Measurements from ENCODE around the gene REXO1. TPM values are rescaled to one million over a fixed set of nuclear protein-coding genes. Genes with fewer than 3 reads are reported as not detected.

Gene REXO1
- total and polyA plus RNA-seq, 2 of the 8 experiments (the other 6 are each of a cell fraction or from before 2014, with no cell fraction given) = 42.4 to 44.3 TPM

- FAIRE-seq = no peak
- POLR2A ChIA-PET (ENCODE audit: partially characterized antibody) = no interaction called here
- no peak overlapping the region for H2BK120ac ChIP-seq (replicated peaks; ENCODE audit: low read depth, low read length)
These were observed 30.6 kb downstream of the REXO1 start for GRCh38 chr19:1817553-1818179.

More at GRCh38 chr19:1817553-1818179, 30.6 kb downstream of the REXO1 start:
- Histone ChIP-seq H3K23me2 (ENCODE audit: low read depth, low read length) (peaks cover 2% of the 10 kb centered on the region), H3K79me2 (ENCODE audit: control insufficient read depth in 1 of 2, insufficient read depth in 2 of 2, low read length in 2 of 2) (no peaks in the 10 kb centered on the region), H3K4me1 (replicated peaks in 1 of 4; ENCODE audit: control insufficient read depth in 3 of 4, insufficient read depth in 4 of 4, low read length in 3 of 4) (peaks cover 0 to 2% (median 0%) of the 10 kb centered on the region in 4 experiments; a peak in 3 of 7 replicates), H2AK5ac (ENCODE audit: low read depth, low read length) (no peak overlapping the region), H2BK15ac (ENCODE audit: low read length) (no peak overlapping the region), H3K56ac (replicated peaks; ENCODE audit: insufficient read length, low read depth, low read length) (no peak overlapping the region), H3K18ac (ENCODE audit: extremely low read depth, low read length) (no peak overlapping the region), H3K4me3 (ENCODE audit: extremely low read depth in 1 of 4, insufficient read depth in 2 of 4, low read depth in 3 of 4, low read length in 4 of 4) (no peak overlapping the region), H3K27me3 (replicated peaks in 1 of 4; ENCODE audit: control insufficient read depth in 3 of 4, extremely low read depth in 1 of 4, insufficient read depth in 3 of 4, low read length in 3 of 4) (no peaks in the 10 kb centered on the region), H2BK20ac (ENCODE audit: low read length) (no peak overlapping the region), H3K27ac (ENCODE audit: low read depth, low read length) (no peak overlapping the region), H2BK12ac (ENCODE audit: low read depth, low read length) (no peak overlapping the region), H3K14ac (ENCODE audit: insufficient read length) (no peak overlapping the region), H2BK5ac (ENCODE audit: low read depth, low read length) (no peak overlapping the region), H3K79me1 (ENCODE audit: low read depth, low read length) (no peaks in the 10 kb centered on the region), H3K23ac (ENCODE audit: insufficient read length) (no peak overlapping the region), H4K91ac (replicated peaks; ENCODE audit: insufficient read length, low read length) (no peak overlapping the region), H4K5ac (ENCODE audit: insufficient read length, low read depth, low read length) (no peak overlapping the region), H2AFZ (ENCODE audit: low read length) (no peak overlapping the region), H3K36me3 (ENCODE audit: control insufficient read depth in 2 of 4, insufficient read depth in 4 of 4, low read length in 3 of 4) (peaks cover 8 to 48% (median 15%) of the 10 kb centered on the region in 4 experiments; a peak in 7 of 8 replicates), H4K8ac (ENCODE audit: extremely low read depth, insufficient read depth, low read length) (no peak overlapping the region), H3K4me2 (ENCODE audit: insufficient read depth in 1 of 2, low read depth in 2 of 2, low read length in 2 of 2) (no peak overlapping the region), H3K9ac (replicated peaks in 1 of 4; ENCODE audit: extremely low read depth in 1 of 4, low read depth in 3 of 4, low read length in 3 of 4) (no peak overlapping the region; a peak in 1 of 7 replicates), H4K20me1 (replicated peaks in 1 of 2; ENCODE audit: control insufficient read depth in 1 of 2, insufficient read depth in 2 of 2, low read length in 2 of 2) (peaks cover 2 to 10% of the 10 kb centered on the region in 2 experiments), H3K9me3 (ENCODE audit: insufficient read depth in 2 of 2, low read depth in 1 of 2, low read length in 1 of 2) (no peaks in the 10 kb centered on the region), H3K4ac (replicated peaks; ENCODE audit: insufficient read length, low read depth, low read length) (no peak overlapping the region)
- no peak for DNase-seq (ENCODE audit: low read depth in 1 of 2, low spot score in 2 of 2)
- CTCF ChIA-PET (ENCODE audit: partially characterized antibody) = interaction anchor here (1.0 to 16.5 kb wide), 5 partner anchors 8 to 36 kb away, joined by 3 to 228 read pairs (median 5); no protein-coding TSS in a partner anchor
- TF ChIP-seq HDAC6 (IDR thresholded peaks at IDR 0.05; ENCODE audit: low read depth, low read length) (no peak), EZH2 (IDR thresholded peaks at IDR 0.05; ENCODE audit: low read depth, low read length, severe bottlenecking) (no peak), RAD21 (IDR thresholded peaks at IDR 0.05 in 1 of 2, conservative IDR thresholded peaks at IDR 0.05 in 1 of 2; ENCODE audit: low read depth in 2 of 2, low read length in 2 of 2) (no peak), POU5F1 (IDR thresholded peaks at IDR 0.05; ENCODE audit: low read depth, low read length) (no peak), TAF7 (optimal IDR thresholded peaks at IDR 0.05; ENCODE audit: borderline replicate concordance, low read depth, low read length) (no peak), RXRA (IDR thresholded peaks at IDR 0.05; ENCODE audit: insufficient read depth, low read depth, low read length) (no peak), FOSL1 (IDR thresholded peaks at IDR 0.05; ENCODE audit: insufficient read depth, low read depth, low read length) (no peak), CHD1 (IDR thresholded peaks at IDR 0.05; ENCODE audit: low read depth, low read length) (no peak), CTBP2 (IDR thresholded peaks at IDR 0.05; ENCODE audit: borderline replicate concordance, insufficient read depth, insufficient read length, low read length) (no peak), YY1 (IDR thresholded peaks at IDR 0.05; ENCODE audit: low read depth, low read length) (no peak), POLR2AphosphoS5 (IDR thresholded peaks at IDR 0.05; ENCODE audit: low read depth, low read length) (no peak), SP1 (IDR thresholded peaks at IDR 0.05; ENCODE audit: low read depth, low read length) (no peak)
- 93% methylated on average over 23 of the region's 25 CpGs; no CpG with 5 or more reads in 1 of the 2 experiments for WGBS, 2 experiments (ENCODE audit: extremely low coverage in 1 of 2, insufficient coverage in 1 of 2, insufficient read length in 1 of 2, insufficient replicate concordance in 2 of 2, low coverage in 1 of 2, low lambda C conversion rate in 2 of 2, missing lambda C conversion rate in 1 of 2)

Measured in H1 (cell line).